ENCODE results near the gene HOXB3. TPM values are rescaled to one million over a fixed set of nuclear protein-coding genes. Genes with fewer than 3 reads are reported as not detected.

The HOXB3 gene
- total RNA-seq, 1 experiment from 2014 or later, result not detected

DNA sequence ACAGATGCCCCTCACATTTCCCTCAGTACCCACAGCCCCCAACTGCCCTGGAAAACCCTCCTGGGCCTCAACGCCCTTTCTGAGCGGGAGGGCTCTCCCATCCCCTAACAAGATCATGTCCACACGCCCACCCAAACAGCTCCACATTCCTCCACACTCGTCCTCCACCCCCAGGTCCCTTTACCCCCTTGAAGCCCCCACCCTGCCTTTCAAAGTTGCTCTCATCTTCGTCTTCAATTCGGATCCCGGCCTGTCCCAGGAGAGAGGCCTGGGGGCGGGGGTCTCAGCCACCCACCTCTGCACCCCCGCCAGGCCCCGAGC is 26.2 kb downstream of the HOXB3 start:
- peak overlapping the region in 1 of 2 experiments; percentile 47; a peak in 2 of 5 replicates for H3K4me3 Mint-ChIP-seq
- peaks cover 2% of the 10 kb centered on the region; the same call in 1 of the 2 replicates for H3K4me1 ChIP-seq (ENCODE audit: insufficient read depth, low read length)
- peaks cover 99% of the 10 kb centered on the region for H3K27me3 ChIP-seq (ENCODE audit: insufficient read depth, low read length)
- H4K20me1 ChIP-seq (ENCODE audit: control insufficient read depth, insufficient read depth, insufficient read length), result peaks cover 2% of the 10 kb centered on the region
- no peaks in the 10 kb centered on the region for H3K23me2 ChIP-seq (ENCODE audit: insufficient read length, low read depth, low read length, poor library complexity, severe bottlenecking)
- H2BK5ac ChIP-seq (ENCODE audit: insufficient read length, low read length), result no peak overlapping the region
- no peak overlapping the region for H3K14ac ChIP-seq (ENCODE audit: insufficient read depth, low read length)
- no peak overlapping the region for H2BK120ac ChIP-seq (ENCODE audit: low read depth, low read length, poor library complexity, severe bottlenecking)
- no peak overlapping the region for H4K5ac ChIP-seq (ENCODE audit: insufficient read length, low read depth, low read length)
- H3K4me1 Mint-ChIP-seq, result peaks cover 3 to 13% of the 10 kb centered on the region in 2 experiments; a peak in 3 of 4 replicates
- no peak overlapping the region for H3T11ph ChIP-seq (ENCODE audit: low read length)
- no peak overlapping the region for H3K23ac ChIP-seq (ENCODE audit: insufficient read length, low read depth, low read length)
- H3K27ac ChIP-seq (ENCODE audit: insufficient read length, low read depth, low read length), result no peak overlapping the region
- H3K27me3 Mint-ChIP-seq (ENCODE audit: low read depth), result peaks cover 52% of the 10 kb centered on the region
- no peak overlapping the region for H2BK15ac ChIP-seq (ENCODE audit: low read depth, low read length)
- no peaks in the 10 kb centered on the region for H3K79me1 ChIP-seq (ENCODE audit: insufficient read depth, low read depth, low read length, poor library complexity, severe bottlenecking)
- H3K4ac ChIP-seq (ENCODE audit: low read depth, low read length), result no peak overlapping the region
- no peak overlapping the region for H3K9ac ChIP-seq (ENCODE audit: extremely low read depth, insufficient read length, low read length)
- peaks cover 0 to 7% of the 10 kb centered on the region in 2 experiments; a peak in 2 of 5 replicates for H3K9me3 Mint-ChIP-seq
- no peak overlapping the region for H2BK12ac ChIP-seq (ENCODE audit: insufficient read length, low read depth, low read length)
- H3K4me2 ChIP-seq (ENCODE audit: insufficient read depth, insufficient read length, low read length), result no peak overlapping the region
- no CpG with 5 or more reads among the region's 10 CpGs for WGBS (ENCODE audit: extremely low coverage, insufficient read length, low lambda C conversion rate)
- H4K91ac ChIP-seq (ENCODE audit: insufficient read length, low read depth, low read length), result no peak overlapping the region
- H2BK20ac ChIP-seq (ENCODE audit: low read depth, low read length, poor library complexity, severe bottlenecking), result no peak overlapping the region
- H4K8ac ChIP-seq (replicated peaks; ENCODE audit: insufficient read length, low read depth, low read length), result no peak overlapping the region
- no peak overlapping the region for H2AFZ ChIP-seq (ENCODE audit: low read length)
- no peaks in the 10 kb centered on the region for H3K9me3 ChIP-seq (ENCODE audit: control insufficient read depth, low read depth, low read length)
- H3K27ac Mint-ChIP-seq, result no peak overlapping the region
- no peaks in the 10 kb centered on the region for H3K79me2 ChIP-seq (ENCODE audit: insufficient read depth, low read length)
- H3K18ac ChIP-seq (ENCODE audit: insufficient read length, low read depth, low read length), result no peak overlapping the region
- no peak for DNase-seq
- no peaks in the 10 kb centered on the region; a peak in 1 of 7 replicates for H3K36me3 Mint-ChIP-seq (ENCODE audit: insufficient read depth in 1 of 3, low read depth in 3 of 3)
- H2AK5ac ChIP-seq (ENCODE audit: insufficient read length, low read length), result no peak overlapping the region
- TF ChIP-seq, protein P1, sequence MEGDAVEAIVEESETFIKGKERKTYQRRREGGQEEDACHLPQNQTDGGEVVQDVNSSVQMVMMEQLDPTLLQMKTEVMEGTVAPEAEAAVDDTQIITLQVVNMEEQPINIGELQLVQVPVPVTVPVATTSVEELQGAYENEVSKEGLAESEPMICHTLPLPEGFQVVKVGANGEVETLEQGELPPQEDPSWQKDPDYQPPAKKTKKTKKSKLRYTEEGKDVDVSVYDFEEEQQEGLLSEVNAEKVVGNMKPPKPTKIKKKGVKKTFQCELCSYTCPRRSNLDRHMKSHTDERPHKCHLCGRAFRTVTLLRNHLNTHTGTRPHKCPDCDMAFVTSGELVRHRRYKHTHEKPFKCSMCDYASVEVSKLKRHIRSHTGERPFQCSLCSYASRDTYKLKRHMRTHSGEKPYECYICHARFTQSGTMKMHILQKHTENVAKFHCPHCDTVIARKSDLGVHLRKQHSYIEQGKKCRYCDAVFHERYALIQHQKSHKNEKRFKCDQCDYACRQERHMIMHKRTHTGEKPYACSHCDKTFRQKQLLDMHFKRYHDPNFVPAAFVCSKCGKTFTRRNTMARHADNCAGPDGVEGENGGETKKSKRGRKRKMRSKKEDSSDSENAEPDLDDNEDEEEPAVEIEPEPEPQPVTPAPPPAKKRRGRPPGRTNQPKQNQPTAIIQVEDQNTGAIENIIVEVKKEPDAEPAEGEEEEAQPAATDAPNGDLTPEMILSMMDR (conservative IDR thresholded peaks at IDR 0.05), result no peak
- H3K56ac ChIP-seq (ENCODE audit: insufficient read length, low read depth, low read length), result no peak overlapping the region
